Mucosa of descending colon (tissue), 3 donors: Measurements from ENCODE around the gene WNK2. TPM values are rescaled to one million over a fixed set of nuclear protein-coding genes. Genes with fewer than 3 reads are reported as not detected.
A peak's percentile ranks its signal among the peaks of the same experiment; 100 is the strongest.

ENCODE experiments used
- ATAC-seq: fragments of 200-7000 bp; cut with Tn5 transposase; one replicate; pipeline ENCODE4 v1.9.1; 2020; ENCODE audit warnings: mild to moderate bottlenecking, moderate library complexity
- DNase-seq, 3 donors: peaks; one replicate each; pipeline ENCODE4 v3.0.0-alpha.2; 2020
- H3K36me3 ChIP-seq: fragments of 200-600 bp; one replicate; pipeline ENCODE4 v1.8.0; 2021; ENCODE audit warnings: low read depth, mild to moderate bottlenecking
- H3K4me1 ChIP-seq: fragments of 200-600 bp; one replicate; pipeline ENCODE4 v1.8.0; 2021; ENCODE audit warnings: low read depth, mild to moderate bottlenecking
- H3K4me3 ChIP-seq: fragments of 200-600 bp; one replicate; pipeline ENCODE4 v1.8.0; 2021; ENCODE audit warnings: mild to moderate bottlenecking
- H3K9me3 ChIP-seq: fragments of 200-600 bp; one replicate; pipeline ENCODE4 v1.8.0; 2021; ENCODE audit warnings: mild to moderate bottlenecking
- intact Hi-C, 2 donors: fragments of 100-400 bp; cut with DNase I in 1 of 2; cut with micrococcal nuclease in 1 of 2; formaldehyde crosslinking; loops; one replicate each; pipeline versions ENCODE4 v1.11.0 to v1.11.1; 2022; cut with DNase I, micrococcal nuclease
- total RNA-seq, 3 donors: library from RNA; stranded (reverse); fragmentation: NEBNext Ultra II Directional in 2 of 3; extraction: Animal tissue kit (Norgen Biotek cat#: 25700) in 2 of 3; gene quantifications; one replicate each; pipeline versions ENCODE4 v1.2.1 to v1.2.4, GENCODE V29; 2021 to 2023
- TF ChIP-seq, protein P1 (sequence below): fragments of 200-600 bp; IDR thresholded peaks from one replicate; pipeline ENCODE4 v1.8.0; 2022; ENCODE audit warnings: antibody characterized with exemption, mild to moderate bottlenecking
- donor health status: DM: no; HTN: no; CAD: no; lungs with moderate emphysema.
- donor health status: DM: no; HTN: no; CAD: no.
- donor health status: DM: no; HTN: yes; CAD: no.

WNK2 gene
- total RNA-seq, 3 donors from 2014 or later: 175 to 276 (median 201) TPM

DNA sequence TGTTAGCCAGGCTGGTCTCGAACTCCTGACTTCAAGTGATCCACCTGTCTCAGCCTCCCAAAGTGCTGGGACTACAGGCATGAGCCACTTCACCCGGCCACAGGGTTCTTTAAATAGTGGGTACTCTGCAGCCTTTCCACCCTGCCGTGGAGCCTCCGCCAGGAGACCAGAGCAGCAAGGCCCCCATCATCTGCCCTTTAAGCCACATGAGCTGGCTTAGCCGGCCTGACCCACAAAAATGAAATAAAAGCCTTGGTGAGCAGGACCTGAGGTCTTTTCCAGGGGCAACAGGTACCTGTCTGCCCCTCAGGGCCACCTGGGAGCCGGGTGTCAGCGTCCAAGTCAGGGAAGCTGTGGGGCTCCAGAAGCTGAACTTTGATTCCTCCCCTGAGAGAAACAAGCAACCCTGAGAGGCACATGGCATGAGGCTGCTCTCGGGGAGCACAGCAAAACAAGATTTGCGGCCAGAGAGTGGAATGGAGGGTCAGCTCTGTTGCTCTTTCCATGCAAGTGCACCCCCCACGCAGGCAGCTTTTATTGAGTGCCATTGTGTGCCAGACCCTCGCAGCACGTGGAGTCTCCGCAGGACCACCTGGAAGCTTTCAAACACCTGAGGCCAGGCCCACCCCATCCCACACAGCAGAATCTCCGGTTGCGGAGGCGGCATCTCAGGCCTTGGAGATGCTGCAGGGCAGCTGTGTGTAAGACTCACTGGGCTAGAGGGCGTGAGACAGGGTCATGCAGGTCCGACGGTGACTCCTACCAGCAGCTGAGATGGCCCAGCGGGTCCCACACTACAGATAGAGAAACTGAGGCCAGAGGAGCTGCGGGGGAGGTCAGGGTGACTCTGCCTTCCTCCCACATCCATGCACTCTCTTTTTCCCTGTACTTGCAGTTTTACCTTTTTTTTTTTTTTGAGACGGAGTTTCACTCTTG, 4.8 kb upstream of the WNK2 start:
- Histone ChIP-seq H3K4me1 (peaks cover 6% of the 10 kb centered on the region), H3K9me3 (no peaks in the 10 kb centered on the region), H3K36me3 (no peaks in the 10 kb centered on the region), H3K4me3 (no peak overlapping the region)
- ATAC-seq: no peak
- no peak for DNase-seq
- TF ChIP-seq, protein P1, sequence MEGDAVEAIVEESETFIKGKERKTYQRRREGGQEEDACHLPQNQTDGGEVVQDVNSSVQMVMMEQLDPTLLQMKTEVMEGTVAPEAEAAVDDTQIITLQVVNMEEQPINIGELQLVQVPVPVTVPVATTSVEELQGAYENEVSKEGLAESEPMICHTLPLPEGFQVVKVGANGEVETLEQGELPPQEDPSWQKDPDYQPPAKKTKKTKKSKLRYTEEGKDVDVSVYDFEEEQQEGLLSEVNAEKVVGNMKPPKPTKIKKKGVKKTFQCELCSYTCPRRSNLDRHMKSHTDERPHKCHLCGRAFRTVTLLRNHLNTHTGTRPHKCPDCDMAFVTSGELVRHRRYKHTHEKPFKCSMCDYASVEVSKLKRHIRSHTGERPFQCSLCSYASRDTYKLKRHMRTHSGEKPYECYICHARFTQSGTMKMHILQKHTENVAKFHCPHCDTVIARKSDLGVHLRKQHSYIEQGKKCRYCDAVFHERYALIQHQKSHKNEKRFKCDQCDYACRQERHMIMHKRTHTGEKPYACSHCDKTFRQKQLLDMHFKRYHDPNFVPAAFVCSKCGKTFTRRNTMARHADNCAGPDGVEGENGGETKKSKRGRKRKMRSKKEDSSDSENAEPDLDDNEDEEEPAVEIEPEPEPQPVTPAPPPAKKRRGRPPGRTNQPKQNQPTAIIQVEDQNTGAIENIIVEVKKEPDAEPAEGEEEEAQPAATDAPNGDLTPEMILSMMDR: no peak
- intact Hi-C loops: no loop called here

DNA sequence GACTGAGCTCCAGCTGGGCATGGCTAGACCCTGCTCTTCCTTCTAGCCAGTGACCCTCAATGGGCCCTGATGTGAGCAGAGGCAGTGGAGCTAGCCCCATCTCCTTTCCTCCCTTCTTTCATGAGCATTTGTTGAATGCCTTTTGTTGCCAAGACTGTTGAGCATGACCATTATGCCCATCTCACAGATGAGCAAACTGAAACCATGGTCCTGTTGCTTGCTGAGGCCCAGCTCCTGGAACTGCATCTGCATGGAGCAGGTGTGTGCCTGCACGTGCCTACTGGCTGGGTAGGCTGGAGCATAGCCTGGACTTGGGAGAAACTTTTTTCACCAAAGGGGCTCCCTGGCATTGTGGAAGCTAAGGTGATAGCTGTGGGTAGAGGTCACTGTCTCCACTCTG, 3.0 kb upstream of the WNK2 start:
- Histone ChIP-seq H3K36me3 (no peaks in the 10 kb centered on the region), H3K4me1 (peaks cover 6% of the 10 kb centered on the region), H3K9me3 (no peaks in the 10 kb centered on the region), H3K4me3 (no peak overlapping the region)
- intact Hi-C loops: no loop called here
- ATAC-seq (no peak), DNase-seq (no peak)
- TF ChIP-seq, protein P1: no peak

DNA sequence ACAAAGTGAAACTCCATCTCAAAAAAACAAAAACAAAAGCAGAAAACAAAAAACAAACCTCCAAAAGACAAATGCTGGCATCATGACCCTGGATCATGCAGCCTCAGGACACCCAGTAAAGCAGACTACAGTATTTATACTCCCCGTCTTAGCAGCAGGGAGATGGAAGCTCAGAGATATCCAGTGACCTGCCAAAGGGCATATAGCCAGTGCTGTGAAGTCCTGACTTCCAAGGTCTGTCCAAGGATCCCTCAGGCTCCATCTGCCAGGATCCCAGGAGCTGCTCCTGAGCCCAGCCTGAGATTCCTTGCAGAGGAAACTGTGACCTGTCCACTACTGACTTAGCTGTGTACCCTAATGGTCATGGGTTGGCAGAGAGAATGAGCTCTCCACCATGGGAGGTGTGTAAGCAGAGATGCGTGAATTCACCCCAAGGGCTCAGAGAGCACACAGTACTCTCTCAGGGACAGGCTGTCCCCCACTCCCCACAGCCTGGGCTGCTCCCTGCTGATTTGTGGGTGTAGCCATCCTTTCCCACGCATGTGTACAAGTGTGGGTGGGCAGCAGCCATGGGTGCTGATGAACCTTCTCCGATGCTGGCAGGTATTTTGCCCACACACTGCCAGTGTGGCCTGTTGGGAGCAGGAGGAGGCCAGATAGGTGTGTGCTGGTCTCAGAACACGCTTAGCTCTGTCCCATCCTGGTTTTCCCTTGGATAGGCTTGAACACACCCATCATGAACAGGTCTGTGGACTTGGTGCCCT, 2.1 kb upstream of the WNK2 start:
- intact Hi-C loops: no loop called here
- TF ChIP-seq, protein P1: no peak
- Histone ChIP-seq H3K36me3 (no peaks in the 10 kb centered on the region), H3K4me3 (no peak overlapping the region), H3K4me1 (peaks cover 7% of the 10 kb centered on the region), H3K9me3 (no peaks in the 10 kb centered on the region)
- DNase-seq (no peak), ATAC-seq (no peak)

DNA sequence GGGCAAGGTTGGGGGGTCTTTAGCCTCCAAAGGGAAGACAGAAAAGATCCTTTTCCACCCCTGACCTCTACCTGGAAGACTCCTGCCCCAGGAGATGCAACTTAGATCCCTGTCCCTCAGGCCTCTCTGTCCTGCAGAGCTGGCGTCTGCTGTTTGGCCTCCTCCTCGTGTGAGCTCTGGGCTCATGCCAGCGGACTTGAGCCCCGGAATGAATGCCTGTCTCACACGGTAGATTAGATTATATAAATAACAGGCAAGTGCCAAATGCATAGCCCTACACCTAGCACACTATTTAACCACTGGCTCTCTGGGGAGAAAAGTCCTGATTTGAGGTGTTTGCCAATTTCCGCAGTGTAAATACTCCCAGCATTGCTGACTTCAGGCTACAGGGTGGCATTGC, 1.4 kb upstream of the WNK2 start:
- intact Hi-C loops: no loop called here
- TF ChIP-seq, protein P1: no peak
- ATAC-seq (no peak), DNase-seq (peak in 1 of 3 donors; percentile 64)
- Histone ChIP-seq H3K4me3 (no peak overlapping the region), H3K36me3 (no peaks in the 10 kb centered on the region), H3K4me1 (peaks cover 10% of the 10 kb centered on the region), H3K9me3 (no peaks in the 10 kb centered on the region)

DNA sequence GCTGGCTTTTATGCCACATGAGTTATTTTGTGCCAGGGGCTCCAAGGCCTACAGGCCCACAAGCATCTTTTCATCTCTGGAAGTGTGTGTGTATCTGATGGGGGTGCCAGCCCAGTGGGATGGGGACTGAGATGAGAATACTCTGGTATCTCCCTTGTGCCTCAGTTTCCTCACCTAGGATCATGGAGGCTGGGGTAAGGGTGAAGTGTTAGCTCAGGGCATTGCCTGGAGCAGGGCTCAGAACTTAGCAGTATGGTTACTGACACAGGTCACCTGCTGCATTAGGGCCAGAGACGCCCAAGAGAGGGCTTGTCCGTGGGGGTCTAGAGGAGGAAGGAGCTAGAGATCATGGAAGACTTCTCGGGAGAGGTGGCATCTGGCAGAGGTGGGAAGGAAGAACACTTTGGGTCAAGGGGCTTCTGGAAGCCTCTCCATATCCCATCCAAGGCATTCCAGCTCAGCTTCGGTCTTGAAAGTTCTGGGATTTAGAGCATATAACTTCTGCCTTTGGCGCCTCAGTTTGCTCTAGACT, 742 bp upstream of the WNK2 start:
- TF ChIP-seq, protein P1: no peak
- no peak for DNase-seq
- no peak for ATAC-seq
- H3K4me3 ChIP-seq: no peak overlapping the region
- H3K4me1 ChIP-seq: peaks cover 13% of the 10 kb centered on the region
- intact Hi-C loops: no loop called here
- H3K36me3 ChIP-seq: no peaks in the 10 kb centered on the region
- no peaks in the 10 kb centered on the region for H3K9me3 ChIP-seq
